GM12892 (cell line): Measurements from ENCODE around the gene CEP44.

Experiments used
- DNase-seq: peaks from one replicate; pipeline ENCODE4 v3.0.0; 2011; ENCODE audit not compliant: insufficient read length
- FAIRE-seq: peaks from 2 replicates; lab custom pipeline; 2011; peaks lifted over from hg19 to GRCh38; lab: Jason Lieb, UNC
- POLR2A ChIP-seq: IDR thresholded peaks from 2 replicates; pipeline ENCODE4 v1.6.1; 2011; ENCODE audit warnings: low read depth, low read length, control low read depth
- POLR2AphosphoS5 ChIP-seq: IDR thresholded peaks from 2 replicates; pipeline ENCODE4 v1.6.1; 2011; ENCODE audit warnings: low read depth, low read length, control low read depth
- TAF1 ChIP-seq: IDR thresholded peaks from 2 replicates; pipeline ENCODE4 v1.6.1; 2011; ENCODE audit warnings: low read depth, mild to moderate bottlenecking, control low read depth, low read length, borderline replicate concordance

Gene CEP44

DNA sequence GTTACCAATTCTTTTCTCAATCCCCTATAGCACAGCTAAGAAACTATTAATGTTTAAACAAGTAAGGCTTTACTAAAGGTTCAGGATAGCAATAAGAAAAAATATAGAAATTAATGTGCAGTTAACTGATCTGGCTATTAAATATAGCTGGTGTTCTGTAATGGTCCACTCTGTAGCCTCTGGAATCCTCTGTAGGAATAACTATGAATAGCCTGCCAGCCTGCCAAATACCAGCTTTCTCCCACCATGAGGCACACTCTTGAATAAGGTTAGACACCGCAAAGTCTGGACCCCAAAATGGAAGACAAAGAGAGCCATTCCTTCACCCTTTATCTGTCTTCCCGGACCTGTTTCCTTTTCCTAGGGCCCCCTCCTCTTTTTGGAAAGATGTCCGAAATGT lies 30.6 kb downstream of the CEP44 start:
- no peak for FAIRE-seq
- TF ChIP-seq POLR2AphosphoS5 (no peak), TAF1 (no peak), POLR2A (no peak)

DNA sequence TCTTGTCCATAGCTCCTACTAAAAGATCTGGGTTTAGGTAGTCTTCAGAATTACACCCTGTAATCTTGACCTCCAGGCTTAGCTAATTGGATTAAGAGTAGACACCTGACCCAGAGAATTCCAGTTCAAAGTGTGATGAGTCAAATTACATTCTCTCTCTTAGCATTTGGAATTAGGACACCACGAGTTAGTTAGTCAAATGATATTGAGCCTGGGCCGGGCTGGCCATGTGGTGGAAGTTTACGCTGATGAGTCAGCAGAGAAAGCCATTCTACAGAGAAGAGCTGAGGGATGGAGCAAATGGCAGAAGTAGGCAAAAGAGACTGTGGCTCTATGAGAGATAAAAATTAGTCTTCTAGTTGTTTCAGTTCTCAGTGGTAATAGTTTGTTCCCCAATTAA lies 31.1 kb downstream of the CEP44 start:
- DNase-seq (no peak), FAIRE-seq (no peak)
- TF ChIP-seq POLR2A (no peak), TAF1 (no peak), POLR2AphosphoS5 (no peak)

More for the DNA sequence above, 30.6 kb downstream of the CEP44 start:
- DNase-seq: no peak

DNA sequence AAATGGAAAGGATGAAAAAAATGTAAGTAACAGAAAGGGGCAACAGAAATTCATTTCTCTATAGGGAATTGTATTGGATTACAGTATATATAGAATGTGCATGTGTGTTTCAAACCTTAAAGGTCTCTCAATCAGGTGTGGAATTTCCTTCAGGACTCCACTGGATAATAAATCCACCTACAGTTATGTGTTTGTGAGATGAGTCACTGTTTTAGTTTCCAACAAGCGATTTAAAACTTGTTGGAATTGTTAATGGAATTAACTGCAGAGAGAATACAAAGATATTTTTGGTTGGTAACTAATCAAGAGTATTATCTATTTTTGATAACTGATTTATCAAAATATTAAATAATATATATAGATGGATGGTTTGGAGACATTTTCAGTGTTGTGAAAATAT lies 32.8 kb downstream of the CEP44 start:
- FAIRE-seq (no peak), DNase-seq (no peak)
- TF ChIP-seq POLR2AphosphoS5 (no peak), TAF1 (no peak), POLR2A (no peak)

DNA sequence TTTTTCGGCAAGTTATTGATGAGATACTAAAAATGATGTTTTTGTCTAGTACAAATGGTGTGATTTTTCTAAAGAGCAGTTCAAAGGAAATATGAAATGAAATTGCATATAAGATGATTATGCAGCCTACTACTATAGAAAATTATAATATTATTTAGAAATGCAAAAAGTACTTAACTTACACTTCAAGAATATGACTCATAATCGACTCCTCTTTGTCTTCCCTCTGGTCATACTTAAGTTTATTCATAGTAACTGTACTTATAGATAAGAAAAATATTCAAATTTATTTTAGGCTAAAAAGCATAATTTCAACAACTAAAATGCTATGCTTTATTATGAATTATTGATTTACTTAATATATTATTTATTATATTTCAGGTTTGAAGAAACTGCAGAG lies 33.2 kb downstream of the CEP44 start:
- TF ChIP-seq POLR2A (no peak), POLR2AphosphoS5 (no peak), TAF1 (no peak)
- DNase-seq (no peak), FAIRE-seq (no peak)

DNA sequence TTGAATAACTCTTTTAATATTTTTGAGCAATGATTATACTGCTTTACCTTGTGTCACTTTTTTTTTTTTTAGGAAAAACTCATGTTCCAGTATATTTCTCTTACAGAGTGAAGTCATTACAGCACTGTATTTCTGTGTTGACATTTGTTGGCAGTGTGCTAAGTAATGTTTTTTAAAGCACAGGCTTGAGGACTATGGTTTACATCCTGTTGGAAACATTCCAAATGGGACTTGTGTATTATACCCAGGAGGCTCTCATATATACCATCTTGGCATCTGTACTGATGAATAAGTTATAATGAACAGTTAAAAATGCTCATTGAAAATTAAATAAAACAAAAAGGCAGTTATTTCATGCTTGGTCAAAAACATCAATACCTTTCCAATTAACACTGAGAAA lies 33.8 kb downstream of the CEP44 start:
- no peak for TF ChIP-seq TAF1
- TF ChIP-seq POLR2A: no peak
- TF ChIP-seq POLR2AphosphoS5: no peak
- FAIRE-seq: no peak
- DNase-seq: no peak

DNA sequence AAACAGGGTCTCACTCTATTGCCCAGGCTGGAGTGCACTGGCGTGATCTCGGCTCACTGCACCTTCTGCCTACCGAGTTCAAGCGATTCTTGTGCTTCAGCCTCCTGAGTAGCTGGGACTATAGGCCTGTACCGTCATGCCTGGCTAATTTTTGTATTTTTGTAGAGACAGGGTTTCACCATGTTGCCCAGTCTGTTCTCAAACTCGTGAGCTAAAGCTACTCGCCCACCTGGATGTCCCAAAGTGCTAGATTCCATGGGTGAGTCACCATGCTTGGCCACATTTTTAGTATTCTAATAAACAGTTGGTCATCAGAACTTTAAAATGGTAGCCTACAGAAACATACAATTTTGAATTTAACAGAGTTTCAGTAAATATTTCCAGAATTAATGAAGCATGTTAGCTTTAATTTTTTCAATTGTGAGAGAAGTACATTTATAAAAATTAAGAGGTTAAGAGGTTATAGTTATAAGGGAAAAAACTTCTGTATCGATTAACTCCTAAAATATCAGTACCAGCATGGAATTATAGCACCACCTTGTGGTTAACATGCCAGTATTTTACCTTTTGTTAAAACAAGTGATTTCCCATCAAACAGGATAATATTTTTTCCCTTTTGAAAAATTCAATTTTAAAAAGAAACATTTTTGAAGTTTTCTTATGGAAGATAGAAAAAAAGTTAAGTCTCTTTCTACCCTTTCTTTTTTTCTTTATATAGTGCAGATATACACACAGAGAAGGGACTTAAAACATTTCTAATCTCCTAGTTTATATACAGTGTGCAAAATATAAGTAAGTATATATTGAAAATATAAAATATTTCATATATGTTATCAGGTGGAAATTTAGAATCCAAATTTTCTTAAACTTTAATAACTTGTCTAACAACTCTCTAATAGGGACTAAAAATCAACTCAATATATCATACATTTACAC lies 35.4 kb downstream of the CEP44 start:
- DNase-seq: no peak
- peak; percentile 86 for FAIRE-seq
- TF ChIP-seq POLR2AphosphoS5 (no peak), POLR2A (no peak), TAF1 (no peak)

DNA sequence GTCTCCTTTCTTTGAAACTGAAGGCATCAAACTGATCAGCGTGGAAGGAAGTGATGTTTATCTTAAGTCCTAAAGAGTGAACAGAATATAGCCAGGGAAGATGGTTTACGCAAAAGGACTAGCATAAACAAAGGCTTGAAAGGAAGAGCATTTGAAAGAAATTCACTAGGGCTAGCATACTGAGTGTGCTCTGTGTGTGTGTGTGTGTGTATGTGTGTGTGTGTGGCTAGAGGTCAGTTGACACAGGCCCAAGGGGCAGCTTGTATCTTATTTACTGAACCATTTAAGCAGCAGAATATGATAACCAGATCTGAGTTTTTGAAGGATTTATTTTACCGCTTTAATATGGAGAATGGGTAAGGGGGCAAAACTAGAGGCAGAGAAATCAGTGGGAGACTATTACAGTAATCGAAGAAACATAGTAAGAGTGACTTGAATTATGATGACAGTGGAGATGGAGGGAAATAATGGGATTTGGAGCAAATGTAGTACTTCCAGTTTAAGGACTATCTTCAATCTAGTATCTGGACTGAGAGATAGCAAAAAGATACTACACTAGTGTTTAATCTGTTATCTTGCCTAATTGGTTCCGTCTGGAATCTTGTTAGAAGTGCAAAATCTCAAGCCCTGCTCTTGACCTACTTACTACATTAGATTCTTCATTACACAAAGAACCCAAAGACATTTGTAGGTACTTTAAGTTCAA lies 36.9 kb downstream of the CEP44 start:
- DNase-seq (no peak), FAIRE-seq (no peak)
- TF ChIP-seq TAF1: no peak
- no peak for TF ChIP-seq POLR2A
- no peak for TF ChIP-seq POLR2AphosphoS5

DNA sequence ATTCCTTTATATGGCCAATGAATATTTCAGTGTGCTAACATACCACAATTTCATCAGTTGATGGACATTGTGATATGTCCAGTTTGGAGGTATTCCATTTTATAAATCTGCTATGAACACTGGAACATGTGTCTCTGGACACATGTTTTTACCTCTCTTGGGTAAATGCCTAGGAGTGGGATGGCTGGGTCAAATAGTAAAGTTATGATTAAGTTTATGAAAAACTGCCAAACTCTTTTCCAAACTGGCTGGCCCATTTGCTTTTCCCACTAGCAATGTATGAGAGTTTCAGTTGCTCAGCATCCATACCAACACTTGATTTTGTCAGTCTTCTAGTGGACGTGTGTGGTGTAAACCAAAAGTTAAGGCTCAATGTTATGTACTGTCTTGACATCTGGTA lies 40.5 kb downstream of the CEP44 start:
- no peak for DNase-seq
- FAIRE-seq: no peak
- TF ChIP-seq POLR2AphosphoS5 (no peak), POLR2A (no peak), TAF1 (no peak)

GRCh38 chr4:174324725-174325124 lies 41.0 kb downstream of the CEP44 start:
- no peak for FAIRE-seq

GRCh38 chr4:174332741-174333493 lies 49.2 kb downstream of the CEP44 start:
- no peak for TF ChIP-seq POLR2AphosphoS5
- no peak for TF ChIP-seq POLR2A
- no peak for TF ChIP-seq TAF1
- no peak for DNase-seq
- no peak for FAIRE-seq

More at GRCh38 chr4:174324725-174325124, 41.0 kb downstream of the CEP44 start:
- TF ChIP-seq POLR2A (no peak), TAF1 (no peak), POLR2AphosphoS5 (no peak)
- DNase-seq: no peak

DNA sequence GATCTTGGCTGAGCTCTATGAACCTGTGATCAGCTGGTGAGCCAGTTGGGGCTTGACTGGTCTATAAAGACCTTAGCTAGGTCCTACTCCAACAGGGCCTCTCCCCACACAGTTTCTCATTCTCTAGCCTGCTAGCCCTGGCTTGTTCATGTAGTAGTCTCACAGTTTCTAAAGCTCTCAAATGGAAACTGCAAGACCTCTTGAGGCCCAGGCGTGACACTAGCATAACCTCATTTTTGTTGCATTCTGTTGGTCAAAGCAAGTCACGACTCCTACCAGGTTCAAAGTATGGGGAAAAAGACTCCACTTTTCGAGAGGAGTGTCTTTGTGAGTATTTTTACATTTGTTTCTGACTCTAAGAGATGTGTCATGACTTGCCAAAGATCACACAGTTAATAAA lies 50.9 kb downstream of the CEP44 start:
- FAIRE-seq (no peak), DNase-seq (no peak)
- TF ChIP-seq POLR2A: no peak
- TF ChIP-seq TAF1: no peak
- no peak for TF ChIP-seq POLR2AphosphoS5
